Retinal pigment epithelial cell (primary cell): Measurements from ENCODE around the gene HECTD4.

Experiments
- DNase-seq: peaks from one replicate; pipeline ENCODE4 v3.0.0-alpha.2; 2010; ENCODE audit warnings: low read depth
- H3K4me3 ChIP-seq: 2 replicates; pipeline ENCODE4 v1.5.1; 2011; ENCODE audit warnings: mild to moderate bottlenecking, low read length, control low read depth, moderate library complexity
- TF ChIP-seq, protein P1 (sequence below): conservative IDR thresholded peaks from 2 replicates; pipeline ENCODE4 v1.5.1; 2011; ENCODE audit warnings: low read depth, low read length, control low read depth, inconsistent platforms

Gene HECTD4

DNA sequence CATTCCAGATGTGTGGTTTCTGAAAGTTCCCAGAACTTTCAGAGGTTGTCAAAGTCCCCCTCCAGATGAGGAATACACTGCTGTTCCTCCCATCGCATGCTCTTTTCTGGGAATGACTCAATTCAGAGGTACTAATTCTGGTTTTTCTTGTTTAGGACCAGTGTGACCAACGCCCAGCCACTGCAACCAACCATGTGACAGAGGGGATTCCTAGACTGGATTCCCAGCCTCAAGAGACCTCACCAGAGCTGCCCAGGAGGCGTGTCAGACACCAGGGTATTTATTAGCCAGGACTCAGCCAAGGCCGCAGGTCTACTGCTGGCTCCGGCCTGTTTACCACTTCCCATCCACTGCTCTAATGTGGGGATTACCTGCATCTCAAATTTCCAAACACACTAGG is 232.6 kb downstream of the HECTD4 start:
- H3K4me3 ChIP-seq = no peak overlapping the region
- no peak for DNase-seq
- TF ChIP-seq, protein P1, sequence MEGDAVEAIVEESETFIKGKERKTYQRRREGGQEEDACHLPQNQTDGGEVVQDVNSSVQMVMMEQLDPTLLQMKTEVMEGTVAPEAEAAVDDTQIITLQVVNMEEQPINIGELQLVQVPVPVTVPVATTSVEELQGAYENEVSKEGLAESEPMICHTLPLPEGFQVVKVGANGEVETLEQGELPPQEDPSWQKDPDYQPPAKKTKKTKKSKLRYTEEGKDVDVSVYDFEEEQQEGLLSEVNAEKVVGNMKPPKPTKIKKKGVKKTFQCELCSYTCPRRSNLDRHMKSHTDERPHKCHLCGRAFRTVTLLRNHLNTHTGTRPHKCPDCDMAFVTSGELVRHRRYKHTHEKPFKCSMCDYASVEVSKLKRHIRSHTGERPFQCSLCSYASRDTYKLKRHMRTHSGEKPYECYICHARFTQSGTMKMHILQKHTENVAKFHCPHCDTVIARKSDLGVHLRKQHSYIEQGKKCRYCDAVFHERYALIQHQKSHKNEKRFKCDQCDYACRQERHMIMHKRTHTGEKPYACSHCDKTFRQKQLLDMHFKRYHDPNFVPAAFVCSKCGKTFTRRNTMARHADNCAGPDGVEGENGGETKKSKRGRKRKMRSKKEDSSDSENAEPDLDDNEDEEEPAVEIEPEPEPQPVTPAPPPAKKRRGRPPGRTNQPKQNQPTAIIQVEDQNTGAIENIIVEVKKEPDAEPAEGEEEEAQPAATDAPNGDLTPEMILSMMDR = no peak

DNA sequence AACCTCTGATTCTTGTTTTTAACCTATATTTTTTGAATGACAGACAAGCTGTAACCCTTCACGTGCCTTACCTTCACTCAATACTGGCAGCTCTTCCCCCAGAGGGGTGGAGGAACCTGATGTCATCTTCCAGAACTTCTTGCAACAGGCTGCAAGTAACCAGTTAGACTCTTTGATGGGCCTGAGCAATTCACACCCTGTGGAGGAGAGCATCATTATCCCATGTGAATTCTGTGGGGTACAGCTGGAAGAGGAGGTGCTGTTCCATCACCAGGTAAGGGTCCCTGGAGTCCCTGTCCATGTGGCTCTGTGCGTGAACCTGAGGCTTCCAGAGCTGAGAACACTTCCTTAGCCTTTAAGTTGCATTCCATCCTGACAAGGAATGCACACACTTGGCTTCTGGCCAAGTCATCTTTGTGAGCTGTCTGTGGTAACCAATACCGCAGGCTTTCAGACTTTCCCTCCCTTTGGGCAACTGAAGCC is 234.2 kb downstream of the HECTD4 start:
- H3K4me3 ChIP-seq = no peak overlapping the region
- TF ChIP-seq, protein P1 = no peak
- peak; percentile 10 for DNase-seq

DNA sequence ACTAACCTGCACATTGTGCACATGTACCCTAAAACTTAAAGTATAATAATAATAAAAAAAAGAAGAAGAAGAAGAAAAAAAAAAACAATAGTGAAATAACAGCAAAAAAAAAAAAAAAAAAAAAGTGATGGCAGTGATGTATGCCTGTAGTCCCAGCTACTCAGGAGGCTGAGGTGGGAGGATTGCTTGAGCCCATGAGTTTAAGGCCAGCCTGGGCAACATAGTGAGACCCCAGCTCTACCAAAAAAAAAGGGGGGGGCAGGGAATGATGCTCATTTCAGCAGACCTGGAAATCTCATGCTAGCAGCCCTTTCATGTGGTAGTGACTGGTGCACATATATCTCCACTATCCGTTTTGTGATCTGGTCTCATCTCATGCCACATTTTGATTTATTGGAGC is 236.1 kb downstream of the HECTD4 start:
- no peak for DNase-seq
- TF ChIP-seq, protein P1 = no peak

DNA sequence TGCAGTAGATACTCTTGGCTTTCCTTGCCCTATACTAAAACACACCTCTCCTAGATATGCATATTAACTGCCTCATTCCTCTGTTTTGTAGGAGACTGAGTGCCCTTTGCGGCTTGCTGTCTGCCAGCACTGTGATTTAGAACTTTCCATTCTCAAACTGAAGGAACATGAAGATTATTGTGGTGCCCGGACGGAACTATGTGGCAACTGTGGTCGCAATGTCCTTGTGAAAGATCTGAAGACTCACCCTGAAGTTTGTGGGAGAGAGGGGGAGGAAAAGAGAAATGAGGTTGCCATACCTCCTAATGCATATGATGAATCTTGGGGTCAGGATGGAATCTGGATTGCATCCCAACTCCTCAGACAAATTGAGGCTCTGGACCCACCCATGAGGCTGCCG is 241.5 kb downstream of the HECTD4 start:
- TF ChIP-seq, protein P1 = no peak
- no peak overlapping the region for H3K4me3 ChIP-seq
- no peak for DNase-seq

More for the DNA sequence above, 236.1 kb downstream of the HECTD4 start:
- H3K4me3 ChIP-seq = no peak overlapping the region

DNA sequence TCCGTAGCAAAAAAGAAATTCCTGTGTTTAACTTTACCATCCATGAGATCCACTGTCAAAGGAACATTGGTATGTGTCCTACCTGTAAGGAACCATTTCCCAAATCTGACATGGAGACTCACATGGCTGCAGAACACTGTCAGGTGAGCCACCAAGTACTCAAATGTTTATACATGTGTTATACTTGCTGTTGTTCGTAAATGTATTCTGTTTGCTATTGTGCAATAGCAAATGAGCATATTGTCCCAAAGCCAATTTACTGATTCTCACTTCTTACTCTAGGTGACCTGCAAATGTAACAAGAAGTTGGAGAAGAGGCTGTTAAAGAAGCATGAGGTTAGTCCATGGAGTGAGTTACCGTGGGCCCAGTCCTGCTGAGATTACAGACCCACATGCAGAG is 247.5 kb downstream of the HECTD4 start:
- DNase-seq = no peak
- TF ChIP-seq, protein P1 = no peak
- no peak overlapping the region for H3K4me3 ChIP-seq

DNA sequence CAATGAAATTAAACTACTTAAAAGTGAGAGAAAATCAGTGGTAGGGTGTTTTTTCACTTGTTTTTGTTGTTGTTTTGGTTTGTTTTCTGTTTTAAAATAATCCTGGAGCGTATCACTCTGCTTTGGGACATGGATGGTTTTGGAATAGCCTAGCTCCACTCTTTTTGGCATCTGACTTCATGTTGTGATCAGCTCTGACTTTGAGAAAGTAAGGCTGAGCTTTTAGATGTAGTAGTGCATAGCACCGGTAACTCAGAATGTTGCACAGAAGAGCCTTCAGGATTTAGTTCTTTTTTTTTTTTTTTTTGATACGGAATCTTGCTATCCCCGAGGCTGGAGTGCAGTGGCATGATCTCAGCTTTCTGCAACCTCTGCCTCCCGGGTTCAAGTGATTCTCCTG is 248.8 kb downstream of the HECTD4 start:
- no peak for DNase-seq
- H3K4me3 ChIP-seq = no peak overlapping the region
- TF ChIP-seq, protein P1 = no peak

DNA sequence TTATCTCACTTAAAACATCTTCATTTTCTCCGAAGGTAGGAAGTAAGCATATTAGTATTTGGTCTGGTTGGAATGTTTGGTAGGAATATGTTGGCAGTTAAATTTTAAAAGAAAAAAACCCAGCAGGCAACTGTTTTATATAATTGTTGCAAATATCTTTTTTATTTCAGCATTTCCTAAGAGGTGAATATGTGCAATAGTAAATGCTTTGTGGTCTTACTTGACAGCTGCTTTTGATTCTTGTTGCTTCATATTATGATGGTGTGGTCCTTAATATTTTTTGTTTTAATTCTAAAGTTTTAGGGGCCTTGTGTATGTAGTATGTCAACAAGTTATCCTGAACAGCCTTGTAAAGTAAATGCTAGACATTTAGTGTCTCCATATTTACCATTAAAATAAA is 250.5 kb downstream of the HECTD4 start:
- no peak for DNase-seq
- TF ChIP-seq, protein P1 = no peak
- no peak overlapping the region for H3K4me3 ChIP-seq
